Loucy (cell line): Measurements from ENCODE around the gene ZNF79.

Experiments used
- H2AFZ ChIP-seq: fragments of 200-600 bp; sonication (generic); 2 replicates; pipeline ENCODE4 v1.6.0; 2016; ENCODE audit warnings: antibody characterized with exemption, mild to moderate bottlenecking, low read length, moderate library complexity
- H3F3A ChIP-seq: fragments of 200-600 bp; 2 replicates; pipeline ENCODE4 v1.6.0; 2016; ENCODE audit warnings: antibody characterized with exemption, low read depth, mild to moderate bottlenecking
- H3K27me3 ChIP-seq: fragments of 200-600 bp; sonication (generic); 2 replicates; pipeline ENCODE4 v1.6.1; 2014; ENCODE audit warnings: low read length, mild to moderate bottlenecking; ENCODE audit not compliant: insufficient read depth, poor library complexity, severe bottlenecking
- H3K36me3 ChIP-seq: fragments of 200-600 bp; sonication (generic); 2 replicates; pipeline ENCODE4 v1.6.1; 2016; ENCODE audit warnings: low read length; ENCODE audit not compliant: insufficient read depth
- H3K4me1 ChIP-seq: fragments of 200-600 bp; sonication (generic); 2 replicates; pipeline ENCODE4 v1.5.1; 2014; ENCODE audit warnings: low read length, mild to moderate bottlenecking; ENCODE audit not compliant: insufficient read depth, poor library complexity, severe bottlenecking
- H3K4me2 ChIP-seq: fragments of 200-600 bp; sonication (generic); 2 replicates; pipeline ENCODE4 v1.6.0; 2014; ENCODE audit warnings: antibody characterized with exemption, low read length, low read depth, mild to moderate bottlenecking; ENCODE audit not compliant: poor library complexity, severe bottlenecking
- H3K4me3 ChIP-seq: fragments of 200-600 bp; sonication (generic); 2 replicates; pipeline ENCODE4 v1.5.1; 2014; ENCODE audit warnings: low read length, mild to moderate bottlenecking, mixed read lengths; ENCODE audit not compliant: poor library complexity, severe bottlenecking
- H3K79me2 ChIP-seq: fragments of 200-600 bp; sonication (generic); 2 replicates; pipeline ENCODE4 v1.6.1; 2014; ENCODE audit warnings: low read length; ENCODE audit not compliant: insufficient read depth
- H3K9ac ChIP-seq: fragments of 200-600 bp; sonication (generic); 2 replicates; pipeline ENCODE4 v1.6.0; 2014; ENCODE audit warnings: mild to moderate bottlenecking, low read depth, low read length, moderate library complexity; ENCODE audit not compliant: poor library complexity, severe bottlenecking
- H3K9me2 ChIP-seq: fragments of 200-600 bp; sonication (generic); replicated peaks from 2 replicates; pipeline ENCODE4 v1.6.1; 2016; ENCODE audit warnings: low read depth, low read length, mixed read lengths
- H3K9me3 ChIP-seq: fragments of 200-600 bp; sonication (generic); 2 replicates; pipeline ENCODE4 v1.6.1; 2014; ENCODE audit warnings: mild to moderate bottlenecking, antibody characterized with exemption, low read length, low read depth; ENCODE audit not compliant: insufficient read depth
- H4K20me1 ChIP-seq: fragments of 200-600 bp; sonication (generic); 2 replicates; pipeline ENCODE4 v1.6.0; 2014; ENCODE audit warnings: antibody characterized with exemption, low read length, mild to moderate bottlenecking; ENCODE audit not compliant: insufficient read depth, poor library complexity, severe bottlenecking
- EZH2phosphoT487 ChIP-seq: fragments of 200-600 bp; IDR thresholded peaks from 2 replicates; pipeline ENCODE4 v1.6.1; 2018; ENCODE audit warnings: antibody characterized with exemption, mild to moderate bottlenecking, moderate library complexity, borderline replicate concordance
- TF ChIP-seq, protein P1 (sequence below): fragments of 200-600 bp; sonication (generic); conservative IDR thresholded peaks from 2 replicates; pipeline ENCODE4 v1.5.1; 2014; ENCODE audit warnings: mild to moderate bottlenecking, antibody characterized with exemption, low read length

The ZNF79 gene

DNA sequence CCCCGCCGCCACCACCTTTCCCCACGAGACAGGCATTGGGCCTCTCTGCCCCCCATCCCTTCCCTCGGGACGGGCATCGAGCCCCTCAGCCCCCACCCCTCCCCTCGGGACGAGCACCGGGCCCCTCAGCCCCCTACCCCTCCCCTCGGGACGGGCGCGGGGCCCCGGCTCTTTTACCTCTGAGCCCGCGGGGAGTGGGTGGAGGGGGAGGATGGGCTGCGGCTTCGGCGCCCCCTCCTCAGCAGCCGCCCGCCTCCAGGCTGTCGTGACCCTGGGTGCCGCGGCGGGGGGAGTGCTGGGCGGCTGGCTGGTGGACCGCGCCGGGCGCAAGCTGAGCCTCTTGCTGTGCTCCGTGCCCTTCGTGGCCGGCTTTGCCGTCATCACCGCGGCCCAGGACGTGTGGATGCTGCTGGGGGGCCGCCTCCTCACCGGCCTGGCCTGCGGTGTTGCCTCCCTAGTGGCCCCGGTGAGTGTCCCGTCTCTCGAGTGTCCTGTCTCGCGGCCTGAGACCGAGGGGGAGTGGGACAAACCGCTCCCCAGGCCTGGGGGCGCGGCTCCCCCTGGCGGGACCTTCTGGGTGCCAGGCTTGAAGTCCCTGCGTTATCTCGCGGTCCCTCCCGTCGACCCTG is 26.4 kb upstream of the ZNF79 start:
- Histone ChIP-seq H3K4me2 (no peak overlapping the region), H3K4me1 (no peaks in the 10 kb centered on the region), H3F3A (no peaks in the 10 kb centered on the region), H2AFZ (no peak overlapping the region), H3K79me2 (no peaks in the 10 kb centered on the region), H3K27me3 (peaks cover 83% of the 10 kb centered on the region), H3K4me3 (no peak overlapping the region), H3K36me3 (no peaks in the 10 kb centered on the region), H3K9me3 (no peaks in the 10 kb centered on the region), H4K20me1 (no peaks in the 10 kb centered on the region), H3K9me2 (no peaks in the 10 kb centered on the region), H3K9ac (no peak overlapping the region)
- TF ChIP-seq EZH2phosphoT487, result no peak
- TF ChIP-seq, protein P1, sequence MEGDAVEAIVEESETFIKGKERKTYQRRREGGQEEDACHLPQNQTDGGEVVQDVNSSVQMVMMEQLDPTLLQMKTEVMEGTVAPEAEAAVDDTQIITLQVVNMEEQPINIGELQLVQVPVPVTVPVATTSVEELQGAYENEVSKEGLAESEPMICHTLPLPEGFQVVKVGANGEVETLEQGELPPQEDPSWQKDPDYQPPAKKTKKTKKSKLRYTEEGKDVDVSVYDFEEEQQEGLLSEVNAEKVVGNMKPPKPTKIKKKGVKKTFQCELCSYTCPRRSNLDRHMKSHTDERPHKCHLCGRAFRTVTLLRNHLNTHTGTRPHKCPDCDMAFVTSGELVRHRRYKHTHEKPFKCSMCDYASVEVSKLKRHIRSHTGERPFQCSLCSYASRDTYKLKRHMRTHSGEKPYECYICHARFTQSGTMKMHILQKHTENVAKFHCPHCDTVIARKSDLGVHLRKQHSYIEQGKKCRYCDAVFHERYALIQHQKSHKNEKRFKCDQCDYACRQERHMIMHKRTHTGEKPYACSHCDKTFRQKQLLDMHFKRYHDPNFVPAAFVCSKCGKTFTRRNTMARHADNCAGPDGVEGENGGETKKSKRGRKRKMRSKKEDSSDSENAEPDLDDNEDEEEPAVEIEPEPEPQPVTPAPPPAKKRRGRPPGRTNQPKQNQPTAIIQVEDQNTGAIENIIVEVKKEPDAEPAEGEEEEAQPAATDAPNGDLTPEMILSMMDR, result no peak

DNA sequence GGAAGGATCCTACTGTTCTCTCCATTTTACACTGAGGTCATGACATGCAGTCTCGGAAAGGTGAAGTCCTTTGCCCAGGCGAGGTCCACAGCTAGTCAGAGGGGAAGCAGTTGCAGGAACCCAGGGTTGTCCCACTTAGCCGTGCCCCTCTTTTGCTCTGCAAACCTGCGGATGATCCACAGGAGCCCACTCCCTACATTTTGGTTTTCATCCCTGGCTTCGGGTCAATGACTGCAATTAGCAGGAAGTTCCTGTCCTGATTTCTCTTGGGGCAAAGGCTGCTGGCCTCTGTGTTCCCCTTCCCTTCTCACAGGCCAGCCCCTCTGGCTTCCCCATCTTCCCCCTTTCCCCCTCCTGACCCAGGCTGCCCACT is 25.9 kb upstream of the ZNF79 start:
- Histone ChIP-seq H3F3A (no peaks in the 10 kb centered on the region), H3K27me3 (peaks cover 80% of the 10 kb centered on the region), H3K9me2 (no peaks in the 10 kb centered on the region), H3K4me2 (no peak overlapping the region), H4K20me1 (no peaks in the 10 kb centered on the region), H2AFZ (no peak overlapping the region), H3K4me3 (no peak overlapping the region), H3K4me1 (no peaks in the 10 kb centered on the region), H3K9ac (no peak overlapping the region), H3K9me3 (no peaks in the 10 kb centered on the region), H3K79me2 (no peaks in the 10 kb centered on the region), H3K36me3 (no peaks in the 10 kb centered on the region)
- no peak for TF ChIP-seq EZH2phosphoT487
- TF ChIP-seq, protein P1, result no peak

DNA sequence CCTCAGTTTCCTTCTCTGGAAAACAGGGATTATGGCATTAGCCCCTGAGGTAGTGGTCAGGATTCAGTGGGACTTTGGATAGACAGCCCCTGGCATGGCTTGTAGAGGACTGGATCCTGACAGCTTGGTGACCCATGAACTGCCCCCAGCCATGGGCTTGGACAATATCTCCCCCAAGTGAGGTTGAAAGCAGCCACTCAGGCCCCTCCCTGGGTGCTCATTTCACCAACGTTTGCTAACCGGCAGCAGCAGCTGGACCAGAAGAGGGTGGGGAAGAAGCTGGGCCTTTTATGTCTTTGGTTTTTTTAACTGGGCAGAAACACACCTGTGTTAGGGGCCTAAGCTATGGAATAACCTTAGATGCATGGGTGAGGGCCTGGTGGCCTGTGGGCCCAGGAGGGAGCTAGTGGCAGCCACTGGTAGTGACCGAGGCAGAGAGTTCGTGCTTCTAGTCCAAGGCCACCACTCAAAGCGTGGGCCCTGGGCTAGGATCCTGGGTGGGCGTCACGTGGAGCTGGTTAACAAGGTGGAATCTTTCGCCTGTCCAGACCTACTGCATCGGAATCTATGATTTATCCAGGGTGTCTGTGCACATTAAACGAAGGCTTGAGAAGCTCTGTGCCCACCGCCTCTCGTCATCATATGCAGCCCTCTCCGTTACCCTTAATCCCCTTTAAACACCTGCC is 25.3 kb upstream of the ZNF79 start:
- Histone ChIP-seq H3K4me2 (no peak overlapping the region), H3K4me3 (no peak overlapping the region), H3K4me1 (no peaks in the 10 kb centered on the region), H4K20me1 (no peaks in the 10 kb centered on the region), H3K27me3 (peaks cover 74% of the 10 kb centered on the region), H3F3A (no peaks in the 10 kb centered on the region), H2AFZ (no peak overlapping the region), H3K36me3 (no peaks in the 10 kb centered on the region), H3K79me2 (no peaks in the 10 kb centered on the region), H3K9me3 (no peaks in the 10 kb centered on the region), H3K9me2 (no peaks in the 10 kb centered on the region), H3K9ac (no peak overlapping the region)
- TF ChIP-seq, protein P1, result no peak
- no peak for TF ChIP-seq EZH2phosphoT487
